ENCODE results near the gene OPN3.
A peak's percentile ranks its signal among the peaks of the same experiment; 100 is the strongest.

OPN3 gene

GRCh38 chr1:241598249-241598648 is 41.9 kb downstream of the OPN3 start:
- TF ChIP-seq, protein P1, sequence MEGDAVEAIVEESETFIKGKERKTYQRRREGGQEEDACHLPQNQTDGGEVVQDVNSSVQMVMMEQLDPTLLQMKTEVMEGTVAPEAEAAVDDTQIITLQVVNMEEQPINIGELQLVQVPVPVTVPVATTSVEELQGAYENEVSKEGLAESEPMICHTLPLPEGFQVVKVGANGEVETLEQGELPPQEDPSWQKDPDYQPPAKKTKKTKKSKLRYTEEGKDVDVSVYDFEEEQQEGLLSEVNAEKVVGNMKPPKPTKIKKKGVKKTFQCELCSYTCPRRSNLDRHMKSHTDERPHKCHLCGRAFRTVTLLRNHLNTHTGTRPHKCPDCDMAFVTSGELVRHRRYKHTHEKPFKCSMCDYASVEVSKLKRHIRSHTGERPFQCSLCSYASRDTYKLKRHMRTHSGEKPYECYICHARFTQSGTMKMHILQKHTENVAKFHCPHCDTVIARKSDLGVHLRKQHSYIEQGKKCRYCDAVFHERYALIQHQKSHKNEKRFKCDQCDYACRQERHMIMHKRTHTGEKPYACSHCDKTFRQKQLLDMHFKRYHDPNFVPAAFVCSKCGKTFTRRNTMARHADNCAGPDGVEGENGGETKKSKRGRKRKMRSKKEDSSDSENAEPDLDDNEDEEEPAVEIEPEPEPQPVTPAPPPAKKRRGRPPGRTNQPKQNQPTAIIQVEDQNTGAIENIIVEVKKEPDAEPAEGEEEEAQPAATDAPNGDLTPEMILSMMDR (conservative IDR thresholded peaks at IDR 0.05; ENCODE audit: control insufficient read depth, insufficient read depth, low read depth, low read length), result no peak
- no peak for DNase-seq (ENCODE audit: low read depth)
- no peak overlapping the region for H3K4me3 ChIP-seq (ENCODE audit: control insufficient read depth, low read depth, low read length)

GRCh38 chr1:241596633-241597032 is 43.5 kb downstream of the OPN3 start:
- no peak overlapping the region for H3K4me3 ChIP-seq (ENCODE audit: control insufficient read depth, low read depth, low read length)
- no peak for DNase-seq (ENCODE audit: low read depth)
- TF ChIP-seq, protein P1 (conservative IDR thresholded peaks at IDR 0.05; ENCODE audit: control insufficient read depth, insufficient read depth, low read depth, low read length), result no peak

DNA sequence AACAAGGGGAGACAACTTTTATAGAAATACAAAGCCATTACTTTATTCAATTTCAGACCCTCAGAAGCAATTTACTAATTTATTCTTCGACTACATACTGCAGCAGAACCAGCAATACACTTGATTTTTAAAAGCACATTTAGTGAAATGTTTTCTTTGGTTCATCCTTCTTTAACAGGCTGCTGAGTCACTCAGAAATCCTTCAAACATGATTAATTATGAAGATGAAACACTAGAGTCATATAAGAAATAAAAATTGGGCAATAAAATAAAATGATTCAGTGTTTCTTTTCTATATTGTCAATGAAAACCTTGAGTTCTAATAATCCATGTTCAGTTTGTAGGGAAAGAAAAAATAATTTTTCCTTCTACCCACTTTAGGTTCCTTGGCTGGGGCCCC is 47.0 kb downstream of the OPN3 start:
- TF ChIP-seq, protein P1 (conservative IDR thresholded peaks at IDR 0.05; ENCODE audit: control insufficient read depth, insufficient read depth, low read depth, low read length), result no peak
- DNase-seq (ENCODE audit: low read depth), result peak; percentile 68
- H3K4me3 ChIP-seq (ENCODE audit: control insufficient read depth, low read depth, low read length), result no peak overlapping the region

DNA sequence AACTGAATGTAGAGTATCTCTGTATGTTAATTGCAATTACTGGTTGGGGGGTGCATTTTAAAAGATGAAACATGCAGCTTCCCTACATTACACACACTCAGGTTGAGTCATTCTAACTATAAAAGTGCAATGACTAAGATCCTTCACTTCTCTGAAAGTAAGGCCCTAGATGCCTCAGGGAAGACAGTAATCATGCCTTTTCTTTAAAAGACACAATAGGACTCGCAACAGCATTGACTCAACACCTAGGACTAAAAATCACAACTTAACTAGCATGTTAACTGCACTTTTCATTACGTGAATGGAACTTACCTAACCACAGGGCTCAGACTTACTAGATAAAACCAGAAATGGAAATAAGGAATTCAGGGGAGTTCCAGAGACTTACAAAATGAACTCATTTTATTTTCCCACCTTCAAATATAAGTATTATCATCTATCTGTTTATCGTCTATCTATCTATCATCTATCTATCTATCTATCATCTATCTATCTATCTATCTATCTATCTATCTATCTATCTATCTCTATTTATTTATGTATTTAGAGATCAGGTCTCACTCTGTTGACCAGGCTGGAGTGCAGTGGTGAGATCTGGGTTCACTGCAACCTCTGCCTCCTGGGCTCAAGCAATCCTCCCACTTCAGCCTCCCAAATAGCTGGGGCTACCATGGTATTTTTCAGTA is 47.8 kb downstream of the OPN3 start:
- TF ChIP-seq, protein P1 (conservative IDR thresholded peaks at IDR 0.05; ENCODE audit: control insufficient read depth, insufficient read depth, low read depth, low read length), result no peak
- DNase-seq (ENCODE audit: low read depth), result peak; percentile 81
- H3K4me3 ChIP-seq (ENCODE audit: control insufficient read depth, low read depth, low read length), result no peak overlapping the region

DNA sequence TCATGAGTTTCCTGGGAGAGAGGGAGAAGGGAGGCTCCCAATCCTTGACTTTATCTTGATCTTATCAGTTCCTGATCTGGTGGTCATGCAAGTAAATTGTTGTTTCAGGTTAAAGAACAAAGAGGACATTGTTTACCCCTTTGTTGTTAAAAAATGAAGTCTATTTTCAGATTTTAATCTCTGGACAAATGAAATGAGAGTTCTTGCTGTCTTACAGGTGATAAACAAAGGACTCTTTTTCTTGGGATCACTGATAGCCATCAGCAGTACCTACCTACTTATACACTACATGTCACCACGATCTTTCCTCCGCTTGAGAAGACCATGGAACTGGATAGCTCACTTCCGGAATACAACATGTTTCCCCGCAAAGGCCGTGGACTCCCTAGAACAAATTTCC is 48.4 kb downstream of the OPN3 start:
- TF ChIP-seq, protein P1 (conservative IDR thresholded peaks at IDR 0.05; ENCODE audit: control insufficient read depth, insufficient read depth, low read depth, low read length), result no peak
- no peak for DNase-seq (ENCODE audit: low read depth)
- H3K4me3 ChIP-seq (ENCODE audit: control insufficient read depth, low read depth, low read length), result no peak overlapping the region

DNA sequence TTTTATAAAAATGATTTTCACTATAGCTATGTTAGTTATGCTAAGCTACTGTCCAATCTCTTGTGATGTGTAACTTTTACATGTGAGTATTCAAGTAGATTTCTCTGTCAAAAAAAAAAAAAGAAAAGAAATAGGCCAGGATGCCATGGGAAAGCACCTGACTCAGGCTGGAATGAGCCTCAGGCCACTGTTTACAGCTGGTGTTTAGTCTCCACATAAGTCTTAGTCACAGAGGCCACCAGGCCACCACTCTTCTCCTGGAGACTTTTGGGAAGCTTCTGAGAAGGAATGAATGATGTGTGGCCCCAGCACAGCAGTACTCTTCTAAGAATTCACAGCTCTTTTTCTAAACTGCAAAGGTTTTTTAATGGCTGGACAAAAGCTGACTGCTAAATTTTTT is 48.9 kb downstream of the OPN3 start:
- TF ChIP-seq, protein P1 (conservative IDR thresholded peaks at IDR 0.05; ENCODE audit: control insufficient read depth, insufficient read depth, low read depth, low read length), result no peak
- no peak overlapping the region for H3K4me3 ChIP-seq (ENCODE audit: control insufficient read depth, low read depth, low read length)
- peak; percentile 19 for DNase-seq (ENCODE audit: low read depth)

- TF ChIP-seq, protein P1 (conservative IDR thresholded peaks at IDR 0.05; ENCODE audit: control insufficient read depth, insufficient read depth, low read depth, low read length), result no peak
- H3K4me3 ChIP-seq (ENCODE audit: control insufficient read depth, low read depth, low read length), result no peak overlapping the region
- no peak for DNase-seq (ENCODE audit: low read depth)
Measured at GRCh38 chr1:241590719-241591118, 49.5 kb downstream of the OPN3 start.

All from fibroblast of mammary gland (primary cell).